ENCODE data around the gene GNG11. TPM values are rescaled to one million over a fixed set of nuclear protein-coding genes. Genes with fewer than 3 reads are reported as not detected.

Gene GNG11
- total and polyA plus RNA-seq, 8 donors, result 15.6 to 54.5 (median 46.5) TPM

Other genes starting within 250 kb of the GNG11 start
- 1 to 10 TPM; 4.5 to 9.0 TPM for gene TFPI2, start 31.0 kb upstream of the GNG11 start, total RNA-seq
- 10 to 100 TPM in 2 of 6 donors, 1 to 10 TPM in 4; 2.8 to 15.9 (median 7.1) TPM for gene TFPI2, start 31.0 kb upstream of the GNG11 start, polyA plus RNA-seq (ENCODE audit: insufficient read length in 6 of 6)
- not detected for gene GNGT1, start 15.2 kb upstream of the GNG11 start, total RNA-seq
- under 1 TPM in 1 of 6 donors, not detected in 5; 0.07 TPM for gene GNGT1, start 15.2 kb upstream of the GNG11 start, polyA plus RNA-seq (ENCODE audit: insufficient read length in 6 of 6)
- gene BET1, start 82.6 kb downstream of the GNG11 start, total RNA-seq, result 10 to 100 TPM; 22.0 to 30.3 TPM
- 10 to 100 TPM; 35.1 to 49.4 (median 40.1) TPM for gene BET1, start 82.6 kb downstream of the GNG11 start, polyA plus RNA-seq (ENCODE audit: insufficient read length in 6 of 6)

Measured in left lung (tissue), 8 donors.